Right hindlimb (tissue), 1 donor: Measurements from ENCODE around the gene CAPN3.

Experiments
- DNase-seq: peaks from one replicate; pipeline ENCODE4 v3.0.0-alpha.2; 2018

The CAPN3 gene

GRCh38 chr15:42457445-42458442 lies 98.4 kb downstream of the CAPN3 start:
- DNase-seq = peak; percentile 96

GRCh38 chr15:42461261-42461660 lies 102.0 kb downstream of the CAPN3 start:
- no peak for DNase-seq
